Liver (tissue), 9 donors: ENCODE data around the gene NTM. TPM values are rescaled to one million over a fixed set of nuclear protein-coding genes. Genes with fewer than 3 reads are reported as not detected.

Experiments
- DNase-seq: peaks from one replicate; pipeline ENCODE4 v3.0.0-alpha.2; 2017; ENCODE audit warnings: low spot score
- H3K27ac ChIP-seq, 2 donors: one replicate each; pipeline ENCODE4 v1.7.0; 2013; ENCODE audit warnings: inconsistent platforms in 2 of 2, low read length in 2 of 2, control low read depth in 1 of 2, low read depth in 1 of 2, mild to moderate bottlenecking in 1 of 2
- H3K27me3 ChIP-seq, 4 donors: one replicate each; pipeline versions ENCODE4 v1.6.1 to v1.7.0; 2013; ENCODE audit warnings: low read length in 3 of 4, inconsistent platforms in 1 of 4, mild to moderate bottlenecking in 1 of 4, moderate library complexity in 1 of 4; ENCODE audit not compliant: control insufficient read depth in 4 of 4, insufficient read depth in 4 of 4
- H3K36me3 ChIP-seq, 4 donors: one replicate each; pipeline versions ENCODE4 v1.6.1 to v1.7.0; 2013; ENCODE audit warnings: low read length in 3 of 4, mild to moderate bottlenecking in 3 of 4, low read depth in 1 of 4, moderate library complexity in 1 of 4; ENCODE audit not compliant: control insufficient read depth in 4 of 4, insufficient read depth in 3 of 4
- H3K4me1 ChIP-seq, 4 donors: one replicate each; pipeline versions ENCODE4 v1.6.1 to v1.7.0; 2013; ENCODE audit warnings: low read length in 3 of 4, mild to moderate bottlenecking in 3 of 4, moderate library complexity in 1 of 4; ENCODE audit not compliant: control insufficient read depth in 4 of 4, insufficient read depth in 4 of 4
- H3K4me3 ChIP-seq, 3 donors: one replicate each; pipeline versions ENCODE4 v1.6.1 to v1.7.0; 2013; ENCODE audit warnings: low read length in 3 of 3, control low read depth in 1 of 3, low read depth in 1 of 3, mild to moderate bottlenecking in 1 of 3
- H3K9ac ChIP-seq, 2 donors: one replicate each; pipeline ENCODE4 v1.7.0; 2013; ENCODE audit warnings: low read length in 2 of 2, mild to moderate bottlenecking in 2 of 2, moderate library complexity in 2 of 2, control low read depth in 1 of 2, low read depth in 1 of 2
- H3K9me3 ChIP-seq, 4 donors: one replicate each; pipeline versions ENCODE4 v1.6.1 to v1.7.0; 2013; ENCODE audit warnings: low read length in 3 of 4; ENCODE audit not compliant: control insufficient read depth in 4 of 4
- CTCF ChIP-seq: fragments of 150-350 bp; IDR thresholded peaks from 2 replicates; pipeline ENCODE4 v1.5.1; 2017; ENCODE audit warnings: improper control_type of control experiment, low read depth, low read length; ENCODE audit not compliant: missing input control
- EGR1 ChIP-seq, 2 donors: IDR thresholded peaks; 2 replicates each; pipeline ENCODE4 v1.6.1; 2016 to 2018; ENCODE audit warnings: antibody characterized with exemption in 2 of 2, low read depth in 2 of 2
- FOXA1 ChIP-seq: IDR thresholded peaks from 2 replicates; pipeline ENCODE4 v1.6.1; 2016; ENCODE audit warnings: antibody characterized with exemption
- FOXA2 ChIP-seq: IDR thresholded peaks from 2 replicates; pipeline ENCODE4 v1.6.1; 2016; ENCODE audit warnings: antibody characterized with exemption
- GABPA ChIP-seq, 2 donors: IDR thresholded peaks in 1 of 2; conservative IDR thresholded peaks in 1 of 2; 2 replicates each; pipeline ENCODE4 v1.6.1; 2016; ENCODE audit warnings: antibody characterized with exemption in 2 of 2, mild to moderate bottlenecking in 1 of 2, moderate library complexity in 1 of 2
- HNF4A ChIP-seq, 2 donors: conservative IDR thresholded peaks; 2 replicates each; pipeline ENCODE4 v1.6.1; 2016; ENCODE audit warnings: antibody characterized with exemption in 2 of 2, mild to moderate bottlenecking in 2 of 2
- JUND ChIP-seq, 2 donors: IDR thresholded peaks; 2 replicates each; pipeline ENCODE4 v1.6.1; 2016; ENCODE audit warnings: antibody characterized with exemption in 2 of 2
- NR2F2 ChIP-seq: IDR thresholded peaks from 2 replicates; pipeline ENCODE4 v1.6.1; 2016; ENCODE audit warnings: antibody characterized with exemption
- RAD21 ChIP-seq, 2 donors: IDR thresholded peaks; 2 replicates each; pipeline ENCODE4 v1.6.1; 2016; ENCODE audit warnings: antibody characterized with exemption in 2 of 2, mild to moderate bottlenecking in 2 of 2
- REST ChIP-seq: IDR thresholded peaks from 2 replicates; pipeline ENCODE4 v1.6.1; 2016; ENCODE audit warnings: antibody characterized with exemption, mild to moderate bottlenecking
- RXRA ChIP-seq, 2 donors: IDR thresholded peaks; 2 replicates each; pipeline ENCODE4 v1.6.1; 2017 to 2018; ENCODE audit warnings: antibody characterized with exemption in 2 of 2, mild to moderate bottlenecking in 1 of 2
- SP1 ChIP-seq: IDR thresholded peaks from 2 replicates; pipeline ENCODE4 v1.6.1; 2018; ENCODE audit warnings: antibody characterized with exemption, mild to moderate bottlenecking
- TAF1 ChIP-seq: conservative IDR thresholded peaks from 2 replicates; pipeline ENCODE4 v1.6.1; 2016; ENCODE audit warnings: antibody characterized with exemption, mild to moderate bottlenecking
- YY1 ChIP-seq: IDR thresholded peaks from 2 replicates; pipeline ENCODE4 v1.6.1; 2016; ENCODE audit warnings: antibody characterized with exemption, mild to moderate bottlenecking
- WGBS: extraction: QIAGEN DNeasy Blood & Tissue Kit; methylation state at CpG from one replicate; pipeline ENCODE4 v1.1.7; 2013; 5-methylcytosine and 5-hydroxymethylcytosine counted together
- polyA plus RNA-seq, 2 donors: library from polyadenylated mRNA; stranded (reverse) in 1 of 2; unstranded in 1 of 2; fragments of 200-250 nt in 1 of 2; fragments of >200 nt in 1 of 2; fragmentation: Nextera tagmentation in 1 of 2; extraction: Ambion mirVana in 1 of 2; gene quantifications; one replicate each; pipeline versions ENCODE4 v1.2.1 to v1.2.3, GENCODE V29; 2013 to 2015
- total RNA-seq, 2 donors: library from RNA; depleted of rRNA; stranded (reverse); fragments of >200 nt; gene quantifications; one replicate each; pipeline ENCODE4 v1.2.3, GENCODE V29; 2014
- TF ChIP-seq, protein P1 (sequence below): IDR thresholded peaks from 2 replicates; pipeline ENCODE4 v1.6.1; 2016; ENCODE audit warnings: antibody characterized with exemption
- TF ChIP-seq, protein P2 (sequence below): IDR thresholded peaks from 2 replicates; pipeline ENCODE4 v1.6.1; 2016; ENCODE audit warnings: antibody characterized with exemption
- TF ChIP-seq, protein P3 (sequence below): IDR thresholded peaks from 2 replicates; pipeline ENCODE4 v1.6.1; 2016; ENCODE audit warnings: antibody characterized with exemption
- donor health status: healthy.
- donor health status: healthy.
- donor health status: healthy.
- donor health status: healthy.
- donor health status: healthy.

Gene NTM
- total and polyA plus RNA-seq, 4 donors = 0.08 to 1.1 (median 0.08) TPM; not detected in 1

DNA sequence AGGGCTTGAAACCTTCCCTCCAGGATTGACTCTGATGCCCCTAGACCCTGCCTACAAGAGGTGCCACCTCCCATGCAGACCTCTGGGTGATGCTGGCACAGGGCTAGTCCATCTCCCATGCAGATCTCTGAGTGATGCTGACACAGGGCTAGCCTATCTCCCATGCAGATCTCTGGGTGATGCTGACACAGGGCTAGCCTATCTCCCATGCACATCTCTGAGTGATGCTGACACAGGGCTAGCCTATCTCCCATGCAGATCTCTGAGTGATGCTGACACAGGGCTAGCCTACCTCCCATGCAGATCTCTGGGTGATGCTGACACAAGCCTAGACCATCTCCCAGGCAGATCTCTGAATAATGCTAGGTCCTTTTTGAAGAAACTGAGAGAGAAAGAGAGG lies 321.7 kb downstream of the NTM start (continued):
- TF ChIP-seq CTCF (no peak), FOXA2 (no peak), GABPA (IDR thresholded peaks at IDR 0.05 in 1 of 2, conservative IDR thresholded peaks at IDR 0.05 in 1 of 2) (no peak), EGR1 (IDR thresholded peaks at IDR 0.05; ENCODE audit: low read depth in 2 of 2) (no peak), NR2F2 (no peak)

DNA sequence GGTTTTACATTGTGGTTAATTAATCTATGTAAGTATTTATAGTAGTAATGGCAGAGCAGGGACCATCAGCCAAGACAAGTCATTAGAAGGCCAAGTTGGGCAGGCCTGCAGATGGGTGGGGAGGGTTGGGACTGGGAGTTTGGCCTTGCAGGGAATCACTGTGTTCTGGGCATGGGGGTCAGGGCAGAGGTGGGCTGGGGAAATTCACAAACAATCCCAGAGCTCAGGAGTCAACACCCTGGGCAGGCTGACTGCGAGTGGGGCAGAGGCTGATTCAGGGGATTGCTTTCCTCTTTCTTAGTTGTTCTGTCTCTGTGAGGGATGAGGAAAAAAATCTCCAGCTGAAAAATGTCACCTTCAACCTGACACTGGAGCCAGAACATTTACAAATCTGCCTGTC lies 322.5 kb downstream of the NTM start:
- H3K4me3 ChIP-seq = no peak overlapping the region
- DNase-seq = no peak
- 47% methylated on average over 1 of the region's 1 CpG for WGBS
- H3K9ac ChIP-seq = no peak overlapping the region
- TF ChIP-seq JUND (IDR thresholded peaks at IDR 0.05) (no peak), FOXA2 (no peak), RXRA (IDR thresholded peaks at IDR 0.05) (no peak), CTCF (no peak), GABPA (IDR thresholded peaks at IDR 0.05 in 1 of 2, conservative IDR thresholded peaks at IDR 0.05 in 1 of 2) (no peak)
- TF ChIP-seq, protein P1, sequence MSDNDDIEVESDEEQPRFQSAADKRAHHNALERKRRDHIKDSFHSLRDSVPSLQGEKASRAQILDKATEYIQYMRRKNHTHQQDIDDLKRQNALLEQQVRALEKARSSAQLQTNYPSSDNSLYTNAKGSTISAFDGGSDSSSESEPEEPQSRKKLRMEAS = no peak
- no peak overlapping the region for H3K27ac ChIP-seq
- H3K27me3 ChIP-seq = no peaks in the 10 kb centered on the region
- H3K9me3 ChIP-seq = no peaks in the 10 kb centered on the region
- peaks cover 0 to 8% (median 5%) of the 10 kb centered on the region in 4 donors for H3K4me1 ChIP-seq
- H3K36me3 ChIP-seq = no peaks in the 10 kb centered on the region

- Histone ChIP-seq H3K4me1 (peaks cover 0 to 4% (median 2%) of the 10 kb centered on the region in 4 donors), H3K27ac (no peak overlapping the region), H3K36me3 (no peaks in the 10 kb centered on the region), H3K9me3 (no peaks in the 10 kb centered on the region), H3K4me3 (no peak overlapping the region), H3K9ac (no peak overlapping the region), H3K27me3 (no peaks in the 10 kb centered on the region)
- DNase-seq = no peak
- TF ChIP-seq EGR1 (IDR thresholded peaks at IDR 0.05; ENCODE audit: low read depth in 2 of 2) (no peak), SP1 (no peak), FOXA2 (no peak), JUND (IDR thresholded peaks at IDR 0.05) (no peak), YY1 (no peak), RXRA (IDR thresholded peaks at IDR 0.05) (no peak), NR2F2 (no peak), FOXA1 (no peak), RAD21 (IDR thresholded peaks at IDR 0.05) (no peak), TAF1 (no peak), REST (no peak), CTCF (no peak), HNF4A (conservative IDR thresholded peaks at IDR 0.05) (no peak)
- TF ChIP-seq, protein P2, sequence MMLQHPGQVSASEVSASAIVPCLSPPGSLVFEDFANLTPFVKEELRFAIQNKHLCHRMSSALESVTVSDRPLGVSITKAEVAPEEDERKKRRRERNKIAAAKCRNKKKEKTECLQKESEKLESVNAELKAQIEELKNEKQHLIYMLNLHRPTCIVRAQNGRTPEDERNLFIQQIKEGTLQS = no peak
- TF ChIP-seq, protein P3, sequence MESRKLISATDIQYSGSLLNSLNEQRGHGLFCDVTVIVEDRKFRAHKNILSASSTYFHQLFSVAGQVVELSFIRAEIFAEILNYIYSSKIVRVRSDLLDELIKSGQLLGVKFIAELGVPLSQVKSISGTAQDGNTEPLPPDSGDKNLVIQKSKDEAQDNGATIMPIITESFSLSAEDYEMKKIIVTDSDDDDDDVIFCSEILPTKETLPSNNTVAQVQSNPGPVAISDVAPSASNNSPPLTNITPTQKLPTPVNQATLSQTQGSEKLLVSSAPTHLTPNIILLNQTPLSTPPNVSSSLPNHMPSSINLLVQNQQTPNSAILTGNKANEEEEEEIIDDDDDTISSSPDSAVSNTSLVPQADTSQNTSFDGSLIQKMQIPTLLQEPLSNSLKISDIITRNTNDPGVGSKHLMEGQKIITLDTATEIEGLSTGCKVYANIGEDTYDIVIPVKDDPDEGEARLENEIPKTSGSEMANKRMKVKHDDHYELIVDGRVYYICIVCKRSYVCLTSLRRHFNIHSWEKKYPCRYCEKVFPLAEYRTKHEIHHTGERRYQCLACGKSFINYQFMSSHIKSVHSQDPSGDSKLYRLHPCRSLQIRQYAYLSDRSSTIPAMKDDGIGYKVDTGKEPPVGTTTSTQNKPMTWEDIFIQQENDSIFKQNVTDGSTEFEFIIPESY = no peak
- TF ChIP-seq, protein P1 = no peak
- 78% methylated on average over 4 of the region's 4 CpGs for WGBS
These were observed 323.3 kb downstream of the NTM start for GRCh38 chr11:131693756-131694155.
